Cortex of kidney (tissue), 1 donor: ENCODE measurements around the gene PTPRN2.
"Not testable (repeated sequence)": the region's sequence is repeated elsewhere in the genome, so short reads cannot be mapped to it uniquely, and the experiment has no call there.

ENCODE experiments used
- DNase-seq: peaks from one replicate; lab custom pipeline; 2025; lab: John Stamatoyannopoulos, UW

PTPRN2 gene

DNA sequence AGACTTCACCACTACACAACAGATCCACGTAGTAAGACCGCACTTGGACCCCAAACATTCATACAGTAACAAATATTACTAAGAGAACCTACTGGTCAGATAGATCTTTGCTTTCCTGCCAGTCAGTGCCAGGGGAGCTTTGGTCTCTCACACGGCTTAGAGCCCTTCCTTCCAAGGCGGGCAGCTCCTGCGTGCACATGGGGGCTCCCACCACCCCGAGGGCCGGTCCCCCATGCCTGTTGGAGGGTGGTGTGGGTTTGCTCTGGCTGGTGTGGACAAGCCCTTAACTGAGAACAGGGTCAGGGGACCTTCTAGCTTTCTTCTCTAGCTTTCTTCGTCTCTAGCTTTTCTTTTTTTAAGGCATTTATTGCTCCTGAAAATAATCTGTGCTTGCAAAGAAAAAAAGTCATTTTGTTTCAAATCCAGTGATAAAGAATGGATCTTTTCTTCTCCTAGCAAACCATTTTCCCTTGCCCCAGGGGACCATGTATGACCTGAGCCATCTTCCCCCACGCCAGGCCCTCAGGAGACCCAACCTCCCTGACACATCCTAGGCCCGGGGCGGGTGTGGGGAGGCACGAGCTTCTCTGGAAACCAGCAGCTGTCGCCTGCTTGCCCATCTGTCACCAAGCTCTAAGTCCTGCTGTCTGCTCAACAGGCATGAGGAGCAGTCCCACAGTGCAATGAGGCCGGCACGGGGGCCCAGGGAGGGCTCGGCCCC lies 591.1 kb downstream of the PTPRN2 start:
- no peak for DNase-seq

DNA sequence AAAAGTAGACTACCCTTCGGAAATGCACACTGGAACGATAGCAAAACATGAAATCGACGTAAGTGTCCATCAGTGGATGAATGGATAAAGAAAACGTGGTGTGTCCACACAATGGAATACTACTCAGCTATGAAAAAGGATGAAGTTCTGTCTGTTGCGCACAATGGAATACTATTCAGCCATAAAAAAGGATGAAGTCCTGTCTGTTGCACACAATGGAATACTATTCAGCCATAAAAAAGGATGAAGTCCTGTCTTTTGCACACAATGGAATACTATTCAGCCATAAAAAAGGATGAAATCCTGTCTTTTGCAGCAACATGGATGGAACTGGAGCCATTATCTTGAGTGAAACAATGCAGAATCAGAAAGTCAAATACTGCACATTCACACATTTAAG lies 591.8 kb downstream of the PTPRN2 start:
- DNase-seq = no peak

DNA sequence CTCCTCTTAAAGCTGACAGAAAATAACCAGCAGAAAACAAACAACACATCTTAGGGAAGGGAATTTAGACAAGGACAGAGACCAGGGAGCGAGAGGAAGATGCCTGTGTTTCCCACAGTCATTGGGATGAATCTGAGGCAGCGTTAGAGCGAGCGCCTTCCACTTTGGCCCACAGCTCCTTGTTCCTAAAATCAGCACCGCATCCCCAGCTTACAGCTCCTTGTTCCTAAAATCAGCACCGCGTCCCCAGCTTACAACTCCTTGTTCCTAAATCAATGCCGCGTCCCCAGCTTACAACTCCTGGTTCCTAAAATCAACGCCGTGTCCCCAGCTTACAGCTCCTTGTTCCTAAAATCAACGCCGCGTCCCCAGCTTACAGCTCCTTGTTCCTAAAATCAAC lies 593.3 kb downstream of the PTPRN2 start:
- DNase-seq = no peak

DNA sequence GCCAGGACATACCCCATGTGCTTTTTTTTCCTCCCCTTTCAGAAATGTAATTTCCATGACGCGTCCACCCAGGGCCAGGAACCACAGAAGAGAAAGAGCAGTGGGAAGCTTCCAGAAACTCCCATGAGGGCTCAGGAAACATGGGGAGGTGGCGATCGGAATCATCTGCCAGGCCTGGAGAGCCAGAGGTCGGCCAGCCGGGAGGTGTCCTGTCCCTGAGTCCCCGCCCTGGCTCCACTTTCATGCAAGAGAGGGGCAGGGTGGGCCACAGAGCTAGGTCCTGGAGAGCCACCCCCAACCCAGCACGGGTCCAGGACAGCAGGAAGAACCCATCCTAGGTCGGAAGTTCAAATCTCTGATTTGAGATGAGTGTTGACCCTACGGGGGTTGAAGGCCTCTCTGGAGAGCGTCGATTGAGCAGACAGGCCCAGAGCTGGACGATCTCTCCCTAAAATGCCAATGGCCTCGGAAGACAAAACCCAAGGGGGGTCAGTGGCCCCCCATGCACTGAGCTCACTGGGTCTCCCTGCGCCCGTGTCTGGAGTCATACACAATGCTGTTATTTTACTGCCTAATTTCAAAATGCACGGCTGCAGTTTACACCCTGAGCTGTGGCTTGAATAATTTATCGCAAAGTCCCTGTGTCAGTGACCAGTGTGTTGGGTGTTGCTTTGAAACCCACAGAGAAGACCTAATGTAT lies 594.1 kb downstream of the PTPRN2 start:
- DNase-seq = no peak

- DNase-seq = no peak
Measured at GRCh38 chr7:157992511-157993160, 595.0 kb downstream of the PTPRN2 start.

DNA sequence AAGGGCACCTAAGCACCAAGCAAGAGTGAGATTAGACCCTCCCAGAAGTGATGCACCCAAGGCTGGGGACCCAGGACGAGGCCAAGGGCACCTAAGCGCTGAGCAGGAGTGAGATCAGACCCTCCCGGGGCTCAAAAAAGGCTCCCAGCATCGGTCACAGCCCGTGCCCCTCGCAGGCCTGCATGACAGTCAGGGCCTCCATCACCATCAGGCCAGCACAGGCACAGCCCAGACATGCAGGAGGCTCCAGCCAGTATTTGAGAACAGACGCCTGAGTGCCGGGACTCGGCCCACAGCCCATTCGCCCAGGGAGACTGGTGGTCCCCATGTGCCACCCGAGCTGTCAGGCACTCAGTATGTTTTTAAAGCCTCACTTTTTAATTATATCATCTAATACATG lies 595.9 kb downstream of the PTPRN2 start:
- no peak for DNase-seq

DNA sequence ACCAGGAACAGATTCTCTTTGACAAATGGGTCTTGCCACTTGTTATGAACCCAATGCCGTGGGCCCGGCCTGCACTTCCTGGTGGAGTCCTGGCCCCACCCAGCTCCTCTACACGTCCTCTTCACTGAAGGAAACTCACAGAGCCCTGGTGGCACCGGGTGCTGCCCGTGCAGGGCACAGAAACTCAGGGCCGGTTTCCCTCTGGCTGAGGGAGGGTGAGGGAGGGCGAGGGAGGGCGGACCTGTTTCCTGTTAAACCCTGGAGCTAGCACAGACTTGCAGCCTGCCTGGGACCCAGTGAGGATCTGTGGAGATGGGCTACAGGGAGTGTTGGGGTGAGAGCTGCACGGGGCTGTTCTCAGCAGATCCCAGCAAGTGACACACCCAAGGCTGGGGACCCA lies 596.3 kb downstream of the PTPRN2 start:
- DNase-seq = no peak

DNA sequence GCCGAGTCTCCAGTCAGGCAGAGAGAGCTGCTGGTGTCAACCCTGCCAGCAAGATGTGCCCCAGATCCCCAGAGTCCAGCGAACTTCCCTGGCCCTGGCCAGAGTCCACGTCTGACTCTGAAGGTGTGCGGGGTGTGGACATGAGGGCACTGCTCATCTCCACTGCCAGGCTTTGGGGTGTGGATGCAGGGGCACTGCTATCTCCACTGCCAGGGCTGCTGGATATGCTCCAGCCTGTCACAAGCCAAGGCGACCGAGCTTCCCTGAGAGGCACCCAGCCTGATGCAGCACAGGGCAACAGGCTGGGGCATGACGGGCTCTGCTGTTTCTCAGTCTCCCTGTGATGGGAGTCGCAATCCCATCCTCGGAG lies 596.8 kb downstream of the PTPRN2 start:
- DNase-seq = no peak

DNA sequence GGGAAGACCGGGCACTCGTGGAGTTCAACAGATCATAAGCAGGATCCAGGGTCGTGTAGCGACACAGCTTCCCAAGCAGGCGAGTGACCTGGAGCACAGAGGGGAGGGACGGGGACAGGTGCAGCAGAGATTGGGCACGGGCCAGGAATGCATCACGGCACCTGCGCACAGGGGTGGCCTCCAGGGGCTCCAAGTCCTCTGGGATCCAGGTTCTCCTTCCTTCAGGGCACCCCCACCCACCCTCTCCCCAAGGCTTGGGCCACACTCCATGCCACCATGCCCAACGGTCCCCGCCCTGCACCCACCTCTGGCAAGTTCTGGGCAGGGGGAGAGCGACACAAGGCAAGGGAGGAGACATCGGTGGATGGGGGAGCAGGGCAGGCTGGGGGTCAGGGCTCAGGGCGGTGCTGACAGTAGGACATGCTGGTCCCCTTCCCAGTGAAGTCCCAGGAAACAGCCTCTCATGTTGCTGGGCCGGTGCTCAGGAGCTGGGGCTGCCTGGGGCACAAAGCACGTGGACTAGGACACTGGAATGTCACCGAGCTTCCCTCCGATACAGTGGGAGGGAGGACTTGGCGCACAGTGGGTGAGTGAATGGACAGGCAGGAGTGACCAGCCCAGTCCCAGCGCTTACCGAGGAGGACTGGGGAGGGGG lies 597.3 kb downstream of the PTPRN2 start:
- no peak for DNase-seq

DNA sequence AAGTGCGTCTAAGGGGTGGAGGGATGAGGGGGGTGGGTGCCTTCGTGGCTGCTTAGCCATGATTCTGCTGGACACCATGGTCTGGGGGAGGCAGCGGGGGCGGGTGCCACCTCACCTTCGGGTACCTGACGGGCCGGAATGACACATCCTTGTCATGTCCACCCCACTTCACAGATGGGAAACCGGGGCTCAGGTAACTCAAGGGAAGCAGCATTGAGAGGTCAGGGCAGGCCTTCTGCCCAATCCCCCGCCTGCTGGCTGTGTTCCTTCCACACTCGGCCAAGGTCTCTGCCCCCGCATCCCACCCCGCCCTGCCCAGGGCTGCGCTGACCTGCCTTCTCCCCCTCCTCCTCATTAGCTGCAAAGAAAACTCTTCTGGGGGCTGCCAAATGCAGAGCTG lies 598.0 kb downstream of the PTPRN2 start:
- DNase-seq = no peak

DNA sequence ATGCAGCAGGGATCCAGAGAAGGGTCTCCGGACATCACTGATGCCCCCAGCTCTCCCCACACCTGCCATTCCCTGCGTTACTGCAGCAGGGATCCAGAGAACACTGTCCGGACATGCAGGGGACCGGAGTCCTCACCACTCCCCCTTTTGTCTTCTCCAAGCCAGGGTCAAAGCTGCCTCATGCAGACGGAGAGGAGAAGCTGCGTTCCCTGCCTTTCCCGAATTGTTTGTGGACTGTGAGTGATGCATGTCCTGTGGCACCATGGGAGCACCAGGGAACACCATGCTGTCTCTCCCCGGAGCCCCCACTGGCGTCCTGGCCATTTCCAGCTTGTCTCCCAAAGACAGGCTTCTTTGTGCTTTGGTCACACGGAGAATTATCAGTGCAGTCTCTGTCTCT lies 599.7 kb downstream of the PTPRN2 start:
- DNase-seq = no peak

DNA sequence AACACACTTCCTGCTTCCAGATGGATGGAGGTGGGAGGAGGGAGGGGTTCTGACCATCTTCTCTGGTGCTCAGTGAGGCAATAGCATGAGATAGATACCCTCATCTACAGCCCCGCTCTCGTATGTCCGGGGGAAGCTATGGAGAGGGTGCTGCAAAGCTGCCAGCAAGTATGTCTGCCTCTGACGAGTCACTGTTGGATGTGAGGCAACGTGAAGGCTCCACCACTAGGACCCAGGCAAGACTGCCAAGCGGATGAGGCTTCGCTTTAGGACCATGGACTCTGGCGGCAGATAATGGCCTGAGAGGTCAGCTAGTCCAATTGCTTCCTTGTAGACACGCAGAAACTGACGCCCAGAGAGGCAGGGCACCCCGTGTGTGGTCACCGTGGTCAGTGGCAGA lies 601.6 kb downstream of the PTPRN2 start:
- DNase-seq = no peak

GRCh38 chr7:157985636-157986035 lies 602.0 kb downstream of the PTPRN2 start:
- no peak for DNase-seq

- DNase-seq = no peak
Measured at GRCh38 chr7:157984423-157985163, 603.0 kb downstream of the PTPRN2 start.

- no peak for DNase-seq
Measured at GRCh38 chr7:157983502-157984422, 603.9 kb downstream of the PTPRN2 start.

DNA sequence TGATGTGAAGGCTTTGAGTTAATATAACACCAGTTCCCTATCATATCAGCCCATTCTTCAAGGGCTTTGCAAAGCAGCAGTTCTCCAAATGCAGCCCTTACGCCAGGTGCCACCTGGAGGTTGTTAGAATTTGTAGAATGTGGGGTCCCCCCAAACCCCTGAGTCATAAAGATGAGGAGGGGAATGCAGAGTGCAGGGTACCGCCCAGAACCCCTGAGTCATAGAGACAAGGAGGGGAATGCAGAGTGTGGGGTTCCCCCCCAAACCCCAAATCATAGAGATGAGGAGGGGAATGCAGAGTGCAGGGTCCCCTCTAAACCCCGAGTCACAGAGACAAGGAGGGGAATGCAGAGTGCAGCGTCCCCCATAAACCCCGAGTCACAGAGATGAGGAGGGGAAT lies 605.8 kb downstream of the PTPRN2 start:
- no peak for DNase-seq

DNA sequence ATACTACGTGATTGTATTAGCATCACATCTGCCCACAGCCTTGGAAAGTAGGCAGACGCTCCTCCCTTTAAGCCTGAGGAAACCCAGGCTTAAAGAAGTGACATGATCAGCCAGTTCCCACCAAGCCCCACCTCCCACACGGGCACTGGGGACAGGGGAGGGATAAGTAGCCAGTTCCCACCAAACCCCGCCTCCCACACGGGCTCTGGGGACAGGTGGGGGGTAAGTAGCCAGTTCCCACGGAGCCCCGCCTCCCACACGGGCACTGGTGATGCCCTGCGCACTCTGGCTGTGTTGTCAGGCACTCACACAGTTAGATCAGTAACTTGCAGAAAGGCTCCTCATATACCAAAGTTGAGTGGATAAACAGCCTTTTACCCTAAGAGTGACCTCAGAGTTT lies 606.8 kb downstream of the PTPRN2 start:
- DNase-seq = no peak

DNA sequence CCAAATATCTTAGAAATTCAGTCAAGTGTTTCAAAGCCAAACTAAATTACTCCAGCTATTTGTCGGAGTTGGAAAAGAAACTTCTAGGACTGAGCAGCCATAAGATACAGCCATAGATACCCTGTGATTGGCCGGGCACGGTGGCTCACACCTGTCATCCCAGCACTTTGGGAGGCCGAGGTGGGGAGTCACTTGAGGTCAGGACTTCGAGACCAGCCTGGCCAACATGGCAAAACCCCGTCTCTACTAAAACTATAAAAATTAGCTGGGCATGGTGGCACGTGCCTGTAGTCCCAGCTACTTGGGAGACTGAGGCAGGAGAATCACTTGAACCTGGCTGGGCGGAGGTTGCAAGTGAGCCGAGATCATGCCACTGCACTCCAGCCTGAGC lies 607.3 kb downstream of the PTPRN2 start:
- DNase-seq = not testable (repeated sequence)

DNA sequence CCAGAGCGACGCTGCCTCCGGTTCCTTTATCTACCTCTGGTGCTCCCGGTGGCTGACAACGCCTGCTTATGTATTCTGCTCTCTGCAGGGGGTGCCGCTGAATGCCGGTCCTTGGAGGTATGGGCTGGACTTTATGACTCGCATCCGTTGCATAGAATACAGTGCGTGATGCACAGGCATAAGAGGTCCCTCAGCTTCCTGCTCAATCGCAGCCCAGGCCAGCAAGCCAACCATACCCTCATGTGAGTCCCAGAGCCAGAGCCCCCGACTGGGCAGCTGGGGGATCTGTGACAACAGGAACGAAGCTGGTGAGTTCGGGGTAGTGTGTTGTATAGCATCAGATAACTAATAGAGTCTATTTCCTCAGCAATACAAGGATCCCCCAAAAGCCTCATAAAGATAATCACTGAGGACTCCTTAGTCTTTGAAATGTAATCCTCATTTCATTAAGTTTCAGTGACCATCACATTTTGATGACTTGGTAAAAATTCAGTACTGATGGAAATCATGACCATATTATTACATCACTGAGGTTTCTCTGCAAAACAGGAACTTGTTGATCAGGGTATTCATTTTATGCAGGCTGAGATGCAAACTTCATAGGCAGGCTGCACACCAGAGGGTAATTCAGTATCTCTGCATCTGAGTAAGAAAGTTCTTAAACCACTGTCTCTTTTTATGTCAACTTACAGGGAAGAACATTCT lies 607.8 kb downstream of the PTPRN2 start:
- no peak for DNase-seq

DNA sequence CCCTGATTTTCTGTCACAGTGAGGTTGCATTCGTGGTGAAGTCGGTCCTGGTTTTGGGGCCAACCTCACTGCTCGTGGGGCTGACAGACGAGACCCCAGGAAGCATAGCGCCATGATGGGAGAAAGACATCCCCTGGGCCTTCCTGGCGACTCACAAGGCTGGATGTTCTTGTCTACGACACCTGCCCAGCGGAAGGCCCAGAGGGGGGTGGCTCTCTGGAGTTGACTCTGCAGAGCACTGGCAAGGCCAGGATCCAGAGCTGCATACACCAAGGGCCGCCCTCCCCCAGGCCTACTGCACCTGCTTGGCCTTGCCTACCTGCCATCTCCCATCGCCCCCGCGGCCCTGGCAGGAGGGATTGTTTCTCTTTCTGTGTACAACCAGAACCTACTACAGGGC lies 608.9 kb downstream of the PTPRN2 start:
- no peak for DNase-seq
